A549 (cell line): ENCODE results near the gene ATP6V1B1. TPM values are rescaled to one million over a fixed set of nuclear protein-coding genes. Genes with fewer than 3 reads are reported as not detected.

Source experiments
- ATAC-seq, 2 experiments: fragments of 200-7000 bp in 1 of 2; fragments of >200 bp in 1 of 2; cut with Nextera tagmentation in 1 of 2; cut with Tn5 transposase in 1 of 2; 3 replicates each; pipeline versions ENCODE4 v1.8.0 to v1.9.1; 2018 to 2020; ENCODE audit warnings: mild to moderate bottlenecking in 1 of 2, moderate library complexity in 1 of 2
- CTCF ChIA-PET: fragments of 300-600 bp; sonication (Branson Sonifier 250); formaldehyde crosslinking; extraction: SDS; loops from one replicate; lab custom pipeline; 2021; ENCODE audit warnings: antibody characterized with exemption, inconsistent platforms; lab: Yijun Ruan, JAX
- POLR2A ChIA-PET: fragments of 350-600 bp; formaldehyde crosslinking; extraction: SDS; loops from one replicate; lab custom pipeline; 2021; ENCODE audit warnings: antibody characterized with exemption, inconsistent platforms; lab: Yijun Ruan, JAX
- DNase-seq, 2 experiments: peaks; one replicate each; pipeline versions ENCODE4 v3.0.0 to v3.0.0-alpha.2; 2011 to 2016; ENCODE audit warnings: low read depth in 1 of 2, low spot score in 1 of 2
- FAIRE-seq: peaks from 2 replicates; lab custom pipeline; 2011; peaks lifted over from hg19 to GRCh38; lab: Jason Lieb, UNC
- H3K27ac ChIP-seq, 2 experiments: fragments of >200 bp; sonication (Bioruptor Twin); formaldehyde crosslinking; 3 replicates each; pipeline ENCODE4 v1.5.1; 2016 to 2017
- H3K4me1 ChIP-seq: fragments of >200 bp; sonication (Bioruptor Twin); formaldehyde crosslinking; 3 replicates; pipeline ENCODE4 v1.6.1; 2016
- H3K4me2 ChIP-seq: fragments of >200 bp; sonication (Bioruptor Twin); formaldehyde crosslinking; 3 replicates; pipeline ENCODE4 v1.6.1; 2016
- H3K4me3 ChIP-seq: fragments of >200 bp; sonication (Bioruptor Twin); formaldehyde crosslinking; 3 replicates; pipeline ENCODE4 v1.5.1; 2016
- H3K9me3 ChIP-seq: fragments of >200 bp; sonication (Bioruptor Twin); formaldehyde crosslinking; 3 replicates; pipeline ENCODE4 v1.6.1; 2016
- CBX8 ChIP-seq: fragments of 200-600 bp; sonication (generic); IDR thresholded peaks from 2 replicates; pipeline ENCODE4 v1.6.1; 2016
- CEBPB ChIP-seq, 2 experiments: fragments of >200 bp in 1 of 2; sonication (Bioruptor Twin) in 1 of 2; formaldehyde crosslinking in 1 of 2; IDR thresholded peaks; 2 replicates each; pipeline ENCODE4 v1.6.1; 2012 to 2016
- CHD2 ChIP-seq: fragments of 150-350 bp; IDR thresholded peaks from 2 replicates; pipeline ENCODE4 v1.6.1; 2014; ENCODE audit warnings: low read length; ENCODE audit not compliant: partially characterized antibody
- CHD4 ChIP-seq: fragments of 200-600 bp; sonication (generic); IDR thresholded peaks from 2 replicates; pipeline ENCODE4 v1.6.1; 2016; ENCODE audit warnings: antibody characterized with exemption, mild to moderate bottlenecking, borderline replicate concordance
- E2F6 ChIP-seq: IDR thresholded peaks from 2 replicates; pipeline ENCODE4 v1.6.1; 2012; ENCODE audit warnings: low read depth, borderline replicate concordance
- EHMT2 ChIP-seq: fragments of 200-600 bp; sonication (generic); IDR thresholded peaks from 2 replicates; pipeline ENCODE4 v1.6.1; 2016; ENCODE audit warnings: antibody characterized with exemption, low read depth, mild to moderate bottlenecking, moderate library complexity
- ESRRA ChIP-seq: fragments of 150-350 bp; IDR thresholded peaks from 2 replicates; pipeline ENCODE4 v1.6.1; 2014; ENCODE audit warnings: mild to moderate bottlenecking, low read length, borderline replicate concordance
- FOSL2 ChIP-seq, 2 experiments: fragments of 450-650 bp in 1 of 2; fragments of >200 bp in 1 of 2; sonication (Bioruptor Twin) in 1 of 2; formaldehyde crosslinking; IDR thresholded peaks; 2 replicates each; pipeline versions ENCODE4 v1.5.0 to v1.6.1; 2016 to 2020; ENCODE audit warnings: mild to moderate bottlenecking in 1 of 2, moderate library complexity in 1 of 2
- FOXS1 ChIP-seq: fragments of 250-450 bp; sonication (Bioruptor Pico); IDR thresholded peaks from 2 replicates; pipeline ENCODE4 v1.5.0; 2020; ENCODE audit warnings: mild to moderate bottlenecking, moderate library complexity
- HDAC2 ChIP-seq: fragments of 200-600 bp; sonication (generic); IDR thresholded peaks from 2 replicates; pipeline ENCODE4 v1.6.1; 2016
- HEYL ChIP-seq: fragments of 250-450 bp; sonication (Bioruptor Pico); IDR thresholded peaks from 2 replicates; pipeline ENCODE4 v1.8.0; 2021; ENCODE audit warnings: mild to moderate bottlenecking, moderate library complexity
- HOXA7 ChIP-seq: fragments of 250-450 bp; sonication (Bioruptor Pico); IDR thresholded peaks from 2 replicates; pipeline ENCODE4 v1.5.0; 2020; ENCODE audit warnings: mild to moderate bottlenecking, moderate library complexity
- HOXB13 ChIP-seq: fragments of 250-450 bp; sonication (Bioruptor Pico); IDR thresholded peaks from 2 replicates; pipeline ENCODE4 v1.5.0; 2020; ENCODE audit warnings: low read depth, mild to moderate bottlenecking, moderate library complexity
- KDM1A ChIP-seq: fragments of 200-600 bp; sonication (generic); IDR thresholded peaks from 2 replicates; pipeline ENCODE4 v1.6.1; 2016; ENCODE audit warnings: low read depth, mild to moderate bottlenecking
- KDM5A ChIP-seq: fragments of 200-600 bp; sonication (generic); IDR thresholded peaks from 2 replicates; pipeline ENCODE4 v1.6.1; 2016; ENCODE audit warnings: antibody characterized with exemption, mild to moderate bottlenecking
- MAZ ChIP-seq: fragments of 150-350 bp; IDR thresholded peaks from 2 replicates; pipeline ENCODE4 v1.6.1; 2014; ENCODE audit warnings: antibody characterized with exemption, low read depth, low read length, borderline replicate concordance
- NFE2L2 ChIP-seq: fragments of 150-350 bp; conservative IDR thresholded peaks from 2 replicates; pipeline ENCODE4 v1.6.1; 2014; ENCODE audit warnings: low read length
- NR3C1 ChIP-seq: fragments of >200 bp; sonication (Bioruptor Twin); formaldehyde crosslinking; IDR thresholded peaks from 3 replicates; pipeline ENCODE4 v1.6.1; 2017
- PBX3 ChIP-seq: IDR thresholded peaks from 2 replicates; pipeline ENCODE4 v1.6.1; 2012
- PHF8 ChIP-seq: fragments of 200-600 bp; sonication (generic); IDR thresholded peaks from 2 replicates; pipeline ENCODE4 v1.6.1; 2016; ENCODE audit warnings: low read depth, mild to moderate bottlenecking, antibody characterized with exemption, moderate library complexity, borderline replicate concordance
- POLR2AphosphoS2 ChIP-seq: conservative IDR thresholded peaks from 2 replicates; pipeline ENCODE4 v1.6.1; 2012; ENCODE audit warnings: low read length, improper control_type of control experiment, inconsistent platforms
- RCOR1 ChIP-seq: fragments of 150-350 bp; IDR thresholded peaks from 2 replicates; pipeline ENCODE4 v1.6.1; 2014; ENCODE audit warnings: antibody characterized with exemption, low read length, low read depth
- RFX5 ChIP-seq: fragments of 450-650 bp; IDR thresholded peaks from 2 replicates; pipeline ENCODE4 v1.7.1; 2014; ENCODE audit warnings: antibody characterized with exemption, mild to moderate bottlenecking, moderate library complexity
- TFCP2L1 ChIP-seq: fragments of 250-450 bp; sonication (Bioruptor Pico); IDR thresholded peaks from 2 replicates; pipeline ENCODE4 v1.5.0; 2021; ENCODE audit warnings: mild to moderate bottlenecking
- ZNF302 ChIP-seq: fragments of 250-450 bp; sonication (Bioruptor Pico); IDR thresholded peaks from 2 replicates; pipeline ENCODE4 v1.9.0; 2021; ENCODE audit warnings: inconsistent platforms, mild to moderate bottlenecking, moderate library complexity
- WGBS: methylation state at CpG from one replicate; pipeline ENCODE4 v1.1.6; 2017; ENCODE audit errors: missing lambda C conversion rate; 5-methylcytosine and 5-hydroxymethylcytosine counted together
- polyA plus RNA-seq, 4 experiments: library from polyadenylated mRNA; depleted of rRNA in 3 of 4; stranded (reverse); fragments of >200 nt; fragmentation: RNase III in 1 of 4; extraction: RNeasy Plus Mini Kit Qiagen cat#74134 plus additional on column Dnase treatment in 1 of 4; gene quantifications; 2 replicates in 3 of 4; 3 replicates in 1 of 4; pipeline ENCODE4 v1.2.3, GENCODE V29; 2011 to 2017

ATP6V1B1 gene
- polyA plus RNA-seq, 2 of the 4 experiments (the other 2 are of a cell fraction): 1.9 to 2.5 TPM

- TF ChIP-seq NR3C1 (no peak), HOXA7 (CRISPR knock-in tag) (no peak), FOXS1 (no peak), E2F6 (no peak), HEYL (CRISPR knock-in tag) (no peak), RFX5 (no peak), ESRRA (no peak), TFCP2L1 (CRISPR knock-in tag) (no peak), KDM1A (no peak), PHF8 (no peak), CHD4 (no peak), HDAC2 (no peak), KDM5A (no peak), CEBPB (IDR thresholded peaks at IDR 0.05) (no peak), NFE2L2 (no peak)
- ChIA-PET CTCF (interaction anchor here (1.3 to 2.6 kb wide), 3 partner anchors 10 to 106 kb away, joined by 4 to 11 read pairs (median 8); partner anchors contain the start of gene FIGLA), POLR2A (no interaction called here)
- no peak for DNase-seq
- Histone ChIP-seq H3K27ac (no peak overlapping the region), H3K9me3 (no peaks in the 10 kb centered on the region), H3K4me2 (no peak overlapping the region), H3K4me3 (no peak overlapping the region), H3K4me1 (peaks cover 3% of the 10 kb centered on the region; the same call in 2 of the 3 replicates)
- no peak for ATAC-seq
- WGBS: 50% methylated on average over 3 of the region's 3 CpGs
- FAIRE-seq: no peak
These were observed 40.5 kb upstream of the ATP6V1B1 start for GRCh38 chr2:70895249-70895648.

GRCh38 chr2:70895998-70896764 lies 39.5 kb upstream of the ATP6V1B1 start:
- 68% methylated on average over 25 of the region's 25 CpGs for WGBS
- ATAC-seq (no peak), FAIRE-seq (no peak), DNase-seq (no peak)
- CTCF ChIA-PET: interaction anchor here (1.2 to 2.6 kb wide), 7 partner anchors 9 to 106 kb away, joined by 3 to 11 read pairs (median 4); partner anchors contain the start of gene FIGLA
- H3K4me2 ChIP-seq: no peak overlapping the region
- H3K27ac ChIP-seq: no peak overlapping the region
- TF ChIP-seq EHMT2 (no peak), POLR2AphosphoS2 (no peak), KDM5A (no peak), HOXB13 (no peak), FOSL2 (IDR thresholded peaks at IDR 0.05) (no peak), FOSL2 (CRISPR knock-in tag; IDR thresholded peaks at IDR 0.05) (no peak), PBX3 (no peak), CBX8 (no peak), RCOR1 (no peak), CHD2 (no peak), HEYL (CRISPR knock-in tag) (no peak), ZNF302 (no peak), MAZ (no peak), ESRRA (no peak)
- no peaks in the 10 kb centered on the region; the same call in 2 of the 3 replicates for H3K4me1 ChIP-seq
- no peak overlapping the region for H3K4me3 ChIP-seq
- H3K9me3 ChIP-seq: no peaks in the 10 kb centered on the region
- POLR2A ChIA-PET: no interaction called here
